Fibroblast of the aortic adventitia (primary cell): ENCODE data around the gene CYGB. TPM values are rescaled to one million over a fixed set of nuclear protein-coding genes. Genes with fewer than 3 reads are reported as not detected.
A peak's percentile ranks its signal among the peaks of the same experiment; 100 is the strongest.

ENCODE experiments used
- DNase-seq: peaks from one replicate; pipeline ENCODE4 v3.0.0-alpha.2; 2010; ENCODE audit warnings: low read depth
- H3K4me3 ChIP-seq: 2 replicates; pipeline ENCODE4 v1.5.1; 2011; ENCODE audit warnings: low read depth, mild to moderate bottlenecking, control low read depth, low read length, moderate library complexity
- total RNA-seq: library from RNA; depleted of rRNA; stranded (reverse); fragments of >200 nt; gene quantifications from 2 replicates; pipeline ENCODE4 v1.2.3, GENCODE V29; 2012; ENCODE audit warnings: low replicate concordance
- TF ChIP-seq, protein P1 (sequence below): IDR thresholded peaks from 2 replicates; pipeline ENCODE4 v1.5.1; 2011; ENCODE audit warnings: mild to moderate bottlenecking, low read length, control low read depth, inconsistent platforms; ENCODE audit not compliant: insufficient read depth

CYGB gene
- total RNA-seq, 1 donor: 35.2 TPM

DNA sequence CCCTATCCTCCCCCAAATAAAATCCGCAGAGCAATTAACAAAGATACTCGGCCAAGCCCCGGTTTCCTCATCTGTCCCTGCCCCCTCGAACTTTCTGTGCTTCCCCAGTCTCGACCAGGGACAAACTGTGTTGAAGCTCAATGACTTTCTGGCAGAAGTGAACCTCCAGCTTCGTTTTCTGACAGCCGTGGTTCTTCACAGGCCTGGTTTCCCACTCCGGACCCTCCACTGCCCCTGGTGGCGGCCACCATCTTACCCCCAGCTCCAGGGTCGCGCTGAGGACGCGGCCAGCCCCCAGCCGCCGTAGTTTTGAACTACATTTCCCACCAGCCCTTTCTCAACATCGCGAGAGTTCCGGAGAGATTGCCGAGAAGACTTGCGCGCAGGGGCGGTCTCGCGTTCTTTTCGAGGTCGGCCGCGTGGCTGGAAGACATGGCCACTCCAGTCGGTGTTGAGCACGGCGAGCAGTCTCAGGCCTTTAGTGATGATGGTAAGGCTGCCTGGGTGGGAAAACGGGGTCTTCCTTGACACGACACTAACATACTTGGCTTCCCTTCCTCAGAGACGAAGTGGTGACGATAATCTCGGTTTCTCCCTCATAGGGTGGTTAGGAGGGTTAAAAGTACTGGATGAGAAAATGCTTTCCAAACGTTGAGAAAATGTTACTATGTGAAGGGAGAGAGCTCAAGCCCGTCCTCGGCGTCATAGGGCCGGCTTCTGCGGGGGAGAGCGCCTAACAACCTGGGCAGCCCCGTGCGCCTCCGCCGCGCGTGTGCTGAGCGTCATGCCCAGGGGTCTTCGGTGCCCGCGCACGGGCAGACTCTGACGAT, 20.1 kb upstream of the CYGB start:
- peak; percentile 98 for DNase-seq
- TF ChIP-seq, protein P1, sequence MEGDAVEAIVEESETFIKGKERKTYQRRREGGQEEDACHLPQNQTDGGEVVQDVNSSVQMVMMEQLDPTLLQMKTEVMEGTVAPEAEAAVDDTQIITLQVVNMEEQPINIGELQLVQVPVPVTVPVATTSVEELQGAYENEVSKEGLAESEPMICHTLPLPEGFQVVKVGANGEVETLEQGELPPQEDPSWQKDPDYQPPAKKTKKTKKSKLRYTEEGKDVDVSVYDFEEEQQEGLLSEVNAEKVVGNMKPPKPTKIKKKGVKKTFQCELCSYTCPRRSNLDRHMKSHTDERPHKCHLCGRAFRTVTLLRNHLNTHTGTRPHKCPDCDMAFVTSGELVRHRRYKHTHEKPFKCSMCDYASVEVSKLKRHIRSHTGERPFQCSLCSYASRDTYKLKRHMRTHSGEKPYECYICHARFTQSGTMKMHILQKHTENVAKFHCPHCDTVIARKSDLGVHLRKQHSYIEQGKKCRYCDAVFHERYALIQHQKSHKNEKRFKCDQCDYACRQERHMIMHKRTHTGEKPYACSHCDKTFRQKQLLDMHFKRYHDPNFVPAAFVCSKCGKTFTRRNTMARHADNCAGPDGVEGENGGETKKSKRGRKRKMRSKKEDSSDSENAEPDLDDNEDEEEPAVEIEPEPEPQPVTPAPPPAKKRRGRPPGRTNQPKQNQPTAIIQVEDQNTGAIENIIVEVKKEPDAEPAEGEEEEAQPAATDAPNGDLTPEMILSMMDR: peak; percentile 76
- peak overlapping the region; percentile 99 for H3K4me3 ChIP-seq

DNA sequence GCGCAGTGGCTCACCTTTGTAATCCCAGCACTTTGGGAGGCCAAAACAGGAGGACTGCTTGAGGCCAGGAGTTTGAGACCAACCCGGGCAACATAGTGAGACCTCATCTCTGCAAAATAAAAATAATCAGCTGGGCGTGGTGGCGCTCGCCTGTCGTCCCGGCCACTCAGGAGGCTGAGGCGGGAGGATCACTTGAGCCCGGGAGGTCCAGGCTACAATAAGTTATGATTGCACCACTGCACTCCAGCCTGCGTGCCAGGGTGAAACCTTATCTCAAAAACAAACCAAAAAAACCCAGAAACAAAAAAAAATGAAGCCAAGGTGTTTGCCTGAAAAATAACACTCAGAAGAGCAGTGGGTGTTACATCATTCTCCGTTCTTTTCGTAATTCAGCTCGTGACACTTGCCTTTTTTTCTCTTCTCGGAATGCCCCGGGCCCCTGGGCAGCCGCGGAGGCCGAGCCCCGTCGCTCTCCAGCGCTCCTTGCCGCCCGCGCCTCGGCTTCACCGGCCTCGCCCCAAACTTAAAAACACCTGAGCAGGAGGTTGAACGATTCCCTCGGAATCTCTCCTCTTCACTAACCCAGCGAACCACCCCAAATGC, 19.4 kb upstream of the CYGB start:
- TF ChIP-seq, protein P1: no peak
- peak; percentile 81 for DNase-seq
- peak overlapping the region; percentile 99 for H3K4me3 ChIP-seq

DNA sequence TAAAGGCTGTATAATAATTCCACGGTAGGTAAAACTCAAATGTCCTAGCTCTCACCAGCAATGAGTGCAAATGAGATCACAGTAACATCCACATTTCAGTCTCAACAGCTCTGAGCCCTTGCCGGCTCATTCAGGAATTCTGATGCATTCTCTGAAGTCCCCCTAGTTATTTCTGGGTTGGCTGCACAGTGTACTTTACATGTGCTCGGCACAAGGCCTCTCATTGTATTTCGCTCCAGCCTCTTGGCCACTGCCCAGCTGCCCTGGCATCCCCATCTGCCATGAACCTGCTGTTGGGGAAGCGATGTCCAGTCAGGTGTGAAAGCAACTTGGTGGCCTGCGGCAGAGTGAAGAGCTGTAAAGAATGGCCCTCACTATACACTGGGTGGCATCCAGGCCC, 16.6 kb upstream of the CYGB start:
- no peak overlapping the region for H3K4me3 ChIP-seq
- DNase-seq: no peak
- TF ChIP-seq, protein P1: no peak

DNA sequence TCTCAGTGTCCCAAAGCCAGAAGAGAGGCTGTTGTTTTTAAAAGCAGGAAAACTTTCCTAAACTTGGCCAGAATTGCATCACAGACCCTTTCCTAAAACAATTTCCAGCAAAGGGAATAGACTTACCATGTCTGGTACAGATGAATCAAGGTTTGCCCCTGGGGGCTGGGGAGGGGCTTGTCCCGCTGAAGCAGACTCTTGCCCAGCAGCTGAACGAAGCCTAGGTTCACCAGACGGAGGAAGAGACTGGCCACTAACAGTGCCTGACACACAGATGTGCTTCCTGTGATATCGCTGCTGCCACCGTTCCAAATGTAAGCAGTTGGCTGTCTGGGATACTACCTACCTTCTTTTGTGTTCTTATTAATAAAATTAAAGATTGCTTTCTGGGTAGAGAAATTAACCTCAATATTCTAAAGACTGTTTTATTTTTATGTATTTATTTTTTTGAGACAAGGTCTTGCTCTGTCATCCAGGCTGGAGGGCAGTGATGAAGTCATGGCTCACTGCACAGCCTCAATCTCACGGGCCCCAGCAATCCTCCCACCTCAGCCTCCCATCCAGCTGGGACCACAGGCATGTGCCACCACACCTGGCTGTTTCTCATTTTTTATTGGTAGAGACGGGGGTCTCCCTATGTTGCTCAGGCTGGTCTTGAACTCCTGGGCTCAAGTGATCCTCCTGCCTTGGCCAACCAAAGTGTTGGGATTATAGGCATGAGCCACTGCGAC, 15.8 kb upstream of the CYGB start:
- no peak overlapping the region for H3K4me3 ChIP-seq
- TF ChIP-seq, protein P1: no peak
- no peak for DNase-seq

DNA sequence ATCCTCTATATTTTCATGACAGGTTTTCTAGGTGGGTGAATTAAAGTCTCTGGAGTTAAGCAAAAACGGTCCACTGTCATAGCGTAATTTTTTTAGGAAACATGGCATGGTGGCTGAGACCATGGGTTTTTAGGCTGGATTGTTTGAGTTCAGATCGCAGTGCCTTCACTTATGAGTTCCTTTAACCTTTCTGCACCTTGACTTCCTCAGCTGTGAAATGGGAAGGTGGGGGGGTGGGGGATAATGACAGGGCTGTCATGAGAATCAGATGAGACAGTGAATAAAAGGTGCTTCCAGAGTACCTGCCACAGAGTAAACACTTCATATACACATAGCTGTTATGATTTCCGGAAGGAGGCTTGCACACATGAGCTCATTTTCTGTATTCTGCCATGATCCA, 14.2 kb upstream of the CYGB start:
- TF ChIP-seq, protein P1: no peak
- no peak for DNase-seq

DNA sequence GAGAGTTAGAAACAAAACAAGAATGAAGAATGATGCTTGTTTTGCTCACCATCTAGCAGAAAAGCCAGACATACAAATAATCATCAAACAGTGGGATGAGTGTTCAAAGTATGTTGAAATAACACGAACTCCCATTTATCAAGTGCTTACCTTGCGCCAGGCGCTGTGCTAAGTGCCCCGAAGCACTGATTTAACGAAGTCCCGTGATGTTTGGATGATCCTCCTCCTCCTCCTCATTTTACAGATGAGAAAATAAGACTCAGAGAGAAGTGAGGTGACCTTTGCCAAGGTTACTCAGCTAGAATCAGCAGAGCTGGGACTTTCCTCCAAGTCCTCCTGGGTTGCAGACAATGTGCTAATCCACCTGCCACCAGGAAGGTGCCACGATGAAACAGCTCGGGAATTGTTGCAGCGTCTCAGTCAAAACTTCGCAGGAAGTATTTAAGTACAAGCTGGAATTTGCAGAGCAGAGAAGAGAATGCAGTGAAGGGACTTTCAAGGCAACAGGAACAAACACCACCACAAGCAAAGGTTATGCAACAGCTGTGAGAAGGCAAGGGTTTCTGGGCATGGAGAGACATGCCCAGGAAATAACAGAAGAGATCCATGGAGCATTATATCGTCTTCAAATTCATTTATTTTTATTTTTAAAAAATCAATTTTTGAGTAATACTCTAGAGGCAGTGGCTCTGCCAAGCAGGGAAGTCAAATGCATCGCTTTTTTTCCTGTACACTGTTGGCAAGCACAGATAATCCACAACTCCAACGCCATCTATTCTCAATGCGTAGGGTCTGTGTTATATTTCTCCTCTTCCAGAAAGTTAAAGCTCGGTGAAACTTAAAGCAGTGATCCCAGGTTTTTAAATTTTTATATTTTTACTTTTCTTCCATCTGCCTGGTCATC, 13.5 kb upstream of the CYGB start:
- peak; percentile 61 for DNase-seq
- TF ChIP-seq, protein P1: no peak
- peak overlapping the region; percentile 9 for H3K4me3 ChIP-seq

More for the DNA sequence above, 14.2 kb upstream of the CYGB start:
- H3K4me3 ChIP-seq: no peak overlapping the region
